ENCODE measurements around the gene NBPF26.
"Not testable (repeated sequence)": the region's sequence is repeated elsewhere in the genome, so short reads cannot be mapped to it uniquely, and the experiment has no call there.

Gene NBPF26

DNA sequence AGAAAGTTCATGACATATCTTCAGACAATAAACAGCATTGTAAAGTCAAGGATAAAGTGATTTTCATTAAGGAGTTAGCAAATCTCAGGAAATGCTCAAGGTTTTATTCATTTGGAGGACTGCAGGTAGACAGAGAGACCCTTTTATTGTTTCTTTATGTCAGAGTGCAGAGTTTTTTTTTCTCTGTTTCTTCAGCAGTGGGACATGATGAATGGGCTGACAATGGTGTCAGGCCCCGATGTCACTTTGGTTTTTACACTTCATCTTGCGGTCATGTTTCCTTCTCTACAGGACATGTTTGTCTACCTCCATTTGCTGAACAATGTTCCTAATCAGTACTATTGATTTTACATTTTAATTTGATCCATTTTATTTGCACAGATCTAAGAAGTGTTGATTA, 134.4 kb downstream of the NBPF26 start:
- DNase-seq: not testable (repeated sequence)

DNA sequence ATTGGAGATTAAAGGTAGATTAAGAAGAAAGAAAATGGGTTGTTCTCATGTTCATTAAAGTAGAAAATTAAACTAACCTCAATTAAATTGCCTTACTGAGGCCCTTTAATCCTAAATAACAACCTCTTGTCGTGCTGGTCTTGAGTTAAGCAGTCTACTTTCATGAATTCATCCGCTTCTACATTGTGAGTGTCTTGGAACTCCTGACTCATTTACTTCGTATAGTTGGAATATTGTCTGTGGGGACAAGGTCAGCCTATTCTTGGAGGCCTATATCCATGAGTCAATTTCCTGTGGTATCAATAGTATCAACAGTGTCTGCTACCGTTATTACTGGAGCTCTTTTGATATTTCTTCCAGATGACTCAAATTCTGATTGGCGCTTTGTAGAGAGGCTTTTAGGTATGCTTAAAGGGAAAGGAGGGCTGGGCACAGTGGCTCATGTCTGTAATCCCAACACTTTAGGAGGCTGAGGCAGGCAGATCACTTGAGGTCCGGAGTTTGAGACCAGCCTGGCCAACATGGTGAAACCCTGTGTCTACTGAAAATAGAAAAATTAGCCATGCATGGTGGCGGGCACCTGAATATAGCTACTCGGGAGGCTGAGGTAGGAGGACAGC, 136.0 kb downstream of the NBPF26 start:
- DNase-seq: not testable (repeated sequence)

DNA sequence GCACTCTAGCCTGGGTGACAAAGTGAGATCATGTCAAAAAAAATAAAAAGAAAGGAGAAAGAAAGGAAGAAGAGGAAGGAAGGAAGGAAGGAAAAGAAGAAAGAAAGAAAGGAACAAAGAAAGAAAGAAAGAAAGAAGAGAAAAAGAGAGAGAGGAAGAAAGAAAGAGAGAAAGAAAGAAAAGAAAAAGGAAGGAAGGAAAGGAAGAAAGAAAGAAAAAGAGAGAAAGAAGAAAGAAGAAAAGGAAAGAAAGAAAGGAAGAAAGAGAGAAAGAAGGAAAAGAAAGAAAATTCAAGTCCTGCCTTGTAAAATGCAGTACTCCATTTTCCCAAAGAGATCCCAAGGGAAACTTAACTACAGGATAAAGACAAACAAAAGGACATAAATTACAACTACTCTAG, 154.5 kb downstream of the NBPF26 start:
- not testable (repeated sequence) for DNase-seq

DNA sequence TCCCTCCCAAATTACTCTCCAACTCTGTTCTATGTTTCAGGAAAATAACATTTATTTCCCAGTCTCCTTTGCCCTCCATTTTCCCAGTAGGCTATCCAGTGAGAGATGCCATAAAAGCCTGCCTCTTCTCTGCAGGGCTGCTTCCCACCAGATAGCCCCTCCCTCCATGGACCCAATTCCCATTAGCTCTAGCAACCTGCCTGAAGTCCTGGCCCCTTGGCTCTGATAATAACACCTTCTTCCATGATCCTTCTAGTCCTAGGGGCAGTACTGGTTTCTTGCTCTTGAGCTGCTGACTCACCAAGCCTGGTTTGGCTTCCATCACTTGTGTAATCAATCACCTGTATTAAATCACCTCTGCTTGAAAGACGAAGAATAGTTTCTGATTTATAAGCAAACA, 156.3 kb downstream of the NBPF26 start:
- DNase-seq: not testable (repeated sequence)

DNA sequence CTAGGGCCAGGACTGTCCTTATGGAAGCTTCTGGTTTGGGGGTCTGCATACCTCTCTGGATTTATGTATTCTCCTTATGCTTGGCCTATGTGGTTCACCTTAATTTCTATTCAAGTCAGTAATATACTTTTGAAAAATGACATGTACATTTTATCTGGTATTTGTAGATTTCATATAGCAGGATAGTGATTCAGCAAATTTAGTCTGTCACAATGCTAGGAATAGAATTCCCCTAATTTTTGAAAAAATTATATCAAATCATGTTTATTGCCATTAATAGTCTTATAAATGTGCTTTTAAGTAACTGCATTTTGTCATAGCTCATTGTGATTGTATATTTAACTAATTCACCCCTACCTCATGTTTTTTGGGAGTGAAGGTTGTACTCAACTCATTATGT, 158.2 kb downstream of the NBPF26 start:
- not testable (repeated sequence) for DNase-seq
